Measurements from ENCODE around the gene C1orf21. TPM values are rescaled to one million over a fixed set of nuclear protein-coding genes. Genes with fewer than 3 reads are reported as not detected.
A peak's percentile ranks its signal among the peaks of the same experiment; 100 is the strongest.

Gene C1orf21
- total RNA-seq, 1 donor from 2014 or later = 44.6 TPM

DNA sequence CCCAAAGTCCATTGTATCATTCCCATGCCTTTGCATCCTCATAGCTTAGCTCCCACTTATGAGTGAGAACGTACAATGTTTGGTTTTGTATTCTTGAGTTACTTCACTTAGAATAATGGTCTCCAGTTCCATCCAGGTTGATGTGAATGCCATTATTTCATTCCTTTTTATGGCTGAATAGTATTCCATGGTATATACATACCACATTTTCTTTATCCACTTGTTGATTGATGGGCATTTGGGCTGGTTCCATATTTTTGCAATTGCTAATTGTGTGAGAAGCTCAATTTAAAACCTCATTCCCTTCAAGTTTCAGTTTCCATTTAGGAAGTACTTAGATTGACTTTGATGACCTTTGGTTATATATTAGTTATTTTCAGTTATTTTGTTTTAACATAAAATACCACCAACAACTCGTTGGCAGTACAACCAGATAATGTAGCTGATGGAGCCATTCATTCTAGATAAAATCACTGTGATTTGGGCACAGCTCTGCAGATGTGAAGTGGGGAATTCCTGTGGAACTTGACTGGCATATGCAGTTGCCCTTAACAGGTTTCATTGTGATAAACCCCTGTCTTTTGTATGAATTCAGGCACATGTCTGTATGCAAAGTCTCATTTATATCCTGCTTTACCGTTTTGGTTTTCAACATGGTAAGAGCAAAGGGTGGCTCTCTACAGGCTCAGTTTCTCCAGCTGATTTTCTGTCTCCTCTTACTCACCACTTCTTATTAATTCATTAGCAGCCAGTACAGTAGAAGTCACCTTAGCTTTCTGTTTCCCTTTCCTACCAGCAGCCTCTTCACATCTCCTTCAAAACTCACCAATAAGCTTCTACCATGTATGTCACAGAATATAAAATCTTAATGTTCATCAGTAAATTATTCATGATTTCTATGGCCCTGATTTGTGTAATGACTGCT lies 170.9 kb downstream of the C1orf21 start:
- H3K36me3 Mint-ChIP-seq = peaks cover 7% of the 10 kb centered on the region
- DNase-seq (ENCODE audit: extremely low spot score, unreplicated experiment) = no peak
- H3K9me3 Mint-ChIP-seq = no peaks in the 10 kb centered on the region
- H3K27me3 Mint-ChIP-seq = no peaks in the 10 kb centered on the region
- TF ChIP-seq, protein P1, sequence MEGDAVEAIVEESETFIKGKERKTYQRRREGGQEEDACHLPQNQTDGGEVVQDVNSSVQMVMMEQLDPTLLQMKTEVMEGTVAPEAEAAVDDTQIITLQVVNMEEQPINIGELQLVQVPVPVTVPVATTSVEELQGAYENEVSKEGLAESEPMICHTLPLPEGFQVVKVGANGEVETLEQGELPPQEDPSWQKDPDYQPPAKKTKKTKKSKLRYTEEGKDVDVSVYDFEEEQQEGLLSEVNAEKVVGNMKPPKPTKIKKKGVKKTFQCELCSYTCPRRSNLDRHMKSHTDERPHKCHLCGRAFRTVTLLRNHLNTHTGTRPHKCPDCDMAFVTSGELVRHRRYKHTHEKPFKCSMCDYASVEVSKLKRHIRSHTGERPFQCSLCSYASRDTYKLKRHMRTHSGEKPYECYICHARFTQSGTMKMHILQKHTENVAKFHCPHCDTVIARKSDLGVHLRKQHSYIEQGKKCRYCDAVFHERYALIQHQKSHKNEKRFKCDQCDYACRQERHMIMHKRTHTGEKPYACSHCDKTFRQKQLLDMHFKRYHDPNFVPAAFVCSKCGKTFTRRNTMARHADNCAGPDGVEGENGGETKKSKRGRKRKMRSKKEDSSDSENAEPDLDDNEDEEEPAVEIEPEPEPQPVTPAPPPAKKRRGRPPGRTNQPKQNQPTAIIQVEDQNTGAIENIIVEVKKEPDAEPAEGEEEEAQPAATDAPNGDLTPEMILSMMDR (conservative IDR thresholded peaks at IDR 0.05) = no peak
- no peak overlapping the region for H3K27ac Mint-ChIP-seq
- H3K4me3 Mint-ChIP-seq = no peak overlapping the region
- H3K4me1 Mint-ChIP-seq (ENCODE audit: unreplicated experiment) = peaks cover 19% of the 10 kb centered on the region

DNA sequence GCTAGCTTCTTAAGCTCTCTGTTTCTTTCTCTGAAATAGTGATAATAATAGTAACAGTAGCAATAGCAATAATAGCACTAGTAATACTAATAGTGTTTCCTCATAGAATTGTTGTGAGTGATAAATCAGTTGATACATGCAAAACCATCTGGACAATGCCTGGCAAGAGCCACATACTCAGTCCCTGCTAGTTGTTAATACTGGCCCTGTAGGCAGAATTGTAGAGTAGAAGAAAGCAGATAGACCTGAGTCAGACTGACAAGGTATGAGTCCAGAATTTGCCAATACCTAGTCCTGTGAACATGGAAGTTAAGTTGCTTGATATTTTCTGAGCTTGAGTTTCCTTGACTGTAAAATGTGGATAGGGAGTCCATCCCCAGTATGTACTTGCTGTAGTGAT lies 171.9 kb downstream of the C1orf21 start:
- Mint-ChIP-seq H3K27me3 (no peaks in the 10 kb centered on the region), H3K36me3 (peaks cover 7% of the 10 kb centered on the region), H3K4me3 (no peak overlapping the region), H3K4me1 (ENCODE audit: unreplicated experiment) (peaks cover 28% of the 10 kb centered on the region), H3K27ac (no peak overlapping the region), H3K9me3 (no peaks in the 10 kb centered on the region)
- TF ChIP-seq, protein P1 (conservative IDR thresholded peaks at IDR 0.05) = no peak
- no peak for DNase-seq (ENCODE audit: extremely low spot score, unreplicated experiment)

DNA sequence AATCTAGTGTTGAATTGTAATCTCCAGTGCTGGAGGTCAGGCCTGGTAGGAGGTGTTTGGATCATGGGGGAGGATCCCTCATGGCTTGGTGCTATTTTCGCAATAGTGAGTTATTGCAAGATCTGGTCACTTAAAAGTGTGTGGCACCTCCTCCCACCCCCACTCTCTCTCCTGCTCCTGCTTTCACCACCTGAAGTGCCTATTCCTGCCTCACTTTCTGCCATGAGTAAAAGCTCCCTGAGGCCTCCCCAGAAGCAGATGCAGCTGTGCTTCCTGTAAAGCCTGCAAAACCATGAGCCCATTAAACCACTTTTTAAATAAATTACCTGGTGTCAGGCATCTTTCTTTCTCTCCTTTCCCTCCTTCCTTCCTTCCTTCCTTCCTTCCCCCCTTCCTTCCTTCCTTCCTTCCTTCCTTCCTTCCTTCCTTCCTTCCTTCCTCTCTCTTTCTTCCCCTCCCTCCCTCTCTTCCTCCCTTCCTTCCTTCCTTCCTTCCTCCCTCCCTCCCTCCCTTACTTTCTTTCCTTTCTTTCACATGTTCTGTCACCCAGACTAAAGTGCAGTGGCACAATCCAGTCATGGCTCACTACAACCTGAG lies 172.4 kb downstream of the C1orf21 start:
- TF ChIP-seq, protein P1 (conservative IDR thresholded peaks at IDR 0.05) = no peak
- no peak overlapping the region for H3K4me3 Mint-ChIP-seq
- no peak overlapping the region for H3K27ac Mint-ChIP-seq

DNA sequence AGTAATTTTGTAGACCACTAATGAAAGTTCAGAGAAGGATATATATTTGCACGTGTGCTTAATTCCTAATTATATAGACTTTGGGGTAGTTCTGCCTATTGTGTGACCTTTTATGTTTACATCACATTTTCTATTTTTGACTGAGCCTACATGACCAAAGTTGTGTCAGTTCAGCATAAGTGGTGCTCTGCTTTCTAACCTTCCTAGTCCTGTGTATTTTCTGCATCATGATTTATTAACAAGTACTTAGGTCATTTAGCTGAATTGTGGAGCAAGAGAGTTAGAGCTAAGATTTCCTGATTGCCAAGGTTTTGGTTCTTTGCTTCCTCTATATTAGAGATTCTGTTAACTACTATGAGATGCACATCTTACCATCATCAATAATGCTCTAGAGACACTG lies 176.0 kb downstream of the C1orf21 start:
- Mint-ChIP-seq H3K27me3 (no peaks in the 10 kb centered on the region), H3K36me3 (no peaks in the 10 kb centered on the region), H3K27ac (peak overlapping the region; percentile 17), H3K9me3 (no peaks in the 10 kb centered on the region), H3K4me3 (no peak overlapping the region), H3K4me1 (ENCODE audit: unreplicated experiment) (peaks cover 17% of the 10 kb centered on the region)
- no peak for DNase-seq (ENCODE audit: extremely low spot score, unreplicated experiment)
- TF ChIP-seq, protein P1 (conservative IDR thresholded peaks at IDR 0.05) = no peak

More for the DNA sequence above, 172.4 kb downstream of the C1orf21 start:
- Mint-ChIP-seq H3K9me3 (no peaks in the 10 kb centered on the region), H3K27me3 (no peaks in the 10 kb centered on the region), H3K4me1 (ENCODE audit: unreplicated experiment) (peaks cover 28% of the 10 kb centered on the region), H3K36me3 (peaks cover 4% of the 10 kb centered on the region)
- no peak for DNase-seq (ENCODE audit: extremely low spot score, unreplicated experiment)

DNA sequence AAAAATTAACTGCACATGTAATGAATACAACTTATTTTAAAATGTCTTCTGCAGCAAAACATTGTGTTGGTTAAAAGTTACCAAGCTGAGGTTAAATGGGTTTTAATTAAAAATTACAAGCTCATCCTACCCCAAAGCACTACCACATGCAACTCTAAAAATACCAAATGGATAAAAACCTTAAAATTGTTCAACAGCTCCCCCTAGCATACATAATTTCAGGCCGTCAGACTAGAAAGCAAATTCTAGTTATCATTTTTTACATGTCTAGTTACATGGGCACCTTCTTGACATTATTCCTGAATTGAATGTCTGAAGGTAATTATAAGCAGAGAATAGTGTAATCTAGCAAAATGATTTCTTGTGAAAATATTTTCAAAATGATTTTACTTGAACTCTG lies 176.5 kb downstream of the C1orf21 start:
- H3K27ac Mint-ChIP-seq = peak overlapping the region; percentile 17
- no peak for DNase-seq (ENCODE audit: extremely low spot score, unreplicated experiment)
- H3K36me3 Mint-ChIP-seq = peaks cover 4% of the 10 kb centered on the region
- no peak overlapping the region for H3K4me3 Mint-ChIP-seq
- TF ChIP-seq, protein P1 (conservative IDR thresholded peaks at IDR 0.05) = peak; percentile 57
- H3K27me3 Mint-ChIP-seq = no peaks in the 10 kb centered on the region
- H3K9me3 Mint-ChIP-seq = no peaks in the 10 kb centered on the region
- H3K4me1 Mint-ChIP-seq (ENCODE audit: unreplicated experiment) = peaks cover 17% of the 10 kb centered on the region
